Effector CD8-positive, alpha-beta T cell (primary cell): ENCODE measurements around the gene AKAP13.

ENCODE experiments used
- DNase-seq: peaks from one replicate; lab custom pipeline; 2025; lab: John Stamatoyannopoulos, UW

Gene AKAP13

DNA sequence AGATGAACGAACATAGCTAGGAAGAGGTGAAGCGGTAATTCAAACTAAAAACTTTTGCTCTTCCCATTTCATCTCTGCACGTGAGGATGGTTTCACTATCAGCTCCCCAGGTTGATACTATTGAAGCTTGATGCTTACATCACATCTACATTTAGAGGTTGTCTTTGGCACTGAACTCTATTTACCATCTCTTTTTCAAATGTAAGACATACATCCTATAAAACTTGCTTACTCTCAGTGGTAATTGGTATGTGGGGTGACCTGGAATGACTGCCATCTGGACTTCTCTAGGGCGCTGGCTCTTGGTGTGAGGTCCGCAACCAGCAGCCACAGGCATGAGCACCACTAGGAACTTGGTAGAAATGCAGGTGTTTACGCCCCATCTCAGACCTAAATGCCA is 118.1 kb downstream of the AKAP13 start:
- no peak for DNase-seq

DNA sequence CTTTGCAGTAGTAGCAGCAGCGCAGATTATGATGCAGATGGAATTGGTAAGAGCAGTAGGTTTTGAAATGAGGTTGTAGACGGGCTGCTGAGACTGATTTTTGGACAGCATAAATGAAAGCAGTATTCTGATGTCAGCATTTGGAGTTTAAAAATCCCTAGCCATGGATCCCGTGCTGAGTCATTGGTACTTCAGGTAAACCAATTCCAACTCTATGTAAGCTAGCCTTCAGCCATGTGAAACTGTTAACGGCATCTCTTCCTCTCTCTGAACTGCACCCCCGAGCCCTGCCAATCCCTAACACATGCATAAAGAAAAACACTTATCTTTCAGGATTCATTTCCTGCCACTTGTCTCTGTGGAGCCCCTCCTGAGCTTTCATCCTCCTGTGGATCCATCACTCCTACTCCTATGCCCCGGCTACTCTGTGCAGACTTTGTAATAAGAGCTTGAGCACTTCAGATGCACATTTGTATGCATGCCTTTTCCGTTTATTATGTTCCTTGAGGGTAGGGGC is 119.0 kb downstream of the AKAP13 start:
- no peak for DNase-seq

DNA sequence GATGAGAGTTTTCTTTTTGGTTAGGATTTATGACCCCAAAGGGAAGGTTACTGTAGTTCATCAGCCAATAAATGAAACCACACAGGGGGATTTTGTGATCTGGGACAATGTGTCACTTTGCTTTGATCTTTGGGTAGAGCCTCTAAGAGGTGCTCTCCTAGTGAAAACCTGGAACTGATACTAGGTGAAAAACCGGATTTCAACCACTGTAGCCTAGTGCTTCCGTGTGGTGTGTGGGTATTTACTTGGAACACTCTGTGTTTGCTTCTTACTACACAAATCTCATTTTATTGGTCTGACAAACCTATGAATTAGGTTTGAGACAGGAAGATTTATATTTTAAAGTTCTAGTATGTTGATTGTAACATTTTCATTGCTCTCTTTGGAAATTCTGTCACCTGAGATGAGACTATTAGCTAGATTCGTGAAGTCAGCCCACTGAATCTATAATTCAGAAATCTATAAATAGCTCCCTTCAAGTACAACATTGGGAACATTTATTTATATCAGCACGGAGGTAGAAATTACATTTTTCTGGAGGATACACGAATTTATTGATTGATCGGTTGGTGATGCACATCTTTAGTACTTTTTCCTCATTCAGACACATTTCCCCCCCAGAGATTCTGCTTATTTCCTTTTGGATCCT is 119.8 kb downstream of the AKAP13 start:
- DNase-seq: no peak

DNA sequence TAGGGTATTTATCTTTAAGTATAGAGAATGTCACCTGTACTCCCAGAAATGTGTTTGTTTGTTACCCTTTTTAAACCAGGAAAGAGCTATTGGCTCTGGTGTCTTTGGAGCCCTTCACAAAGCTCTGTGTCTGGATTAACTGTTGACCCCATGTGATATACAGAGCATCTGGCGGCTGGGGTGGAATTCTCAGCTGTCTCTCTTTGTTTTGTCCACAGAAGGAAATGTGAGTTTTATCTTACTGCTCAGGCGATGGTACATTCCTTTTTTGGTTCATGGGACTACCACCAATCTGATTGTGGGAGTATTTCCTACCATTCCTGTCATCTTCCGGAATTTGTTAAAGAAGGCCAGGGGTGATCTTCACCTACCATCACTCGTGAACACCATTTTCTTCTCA is 120.3 kb downstream of the AKAP13 start:
- DNase-seq: no peak

DNA sequence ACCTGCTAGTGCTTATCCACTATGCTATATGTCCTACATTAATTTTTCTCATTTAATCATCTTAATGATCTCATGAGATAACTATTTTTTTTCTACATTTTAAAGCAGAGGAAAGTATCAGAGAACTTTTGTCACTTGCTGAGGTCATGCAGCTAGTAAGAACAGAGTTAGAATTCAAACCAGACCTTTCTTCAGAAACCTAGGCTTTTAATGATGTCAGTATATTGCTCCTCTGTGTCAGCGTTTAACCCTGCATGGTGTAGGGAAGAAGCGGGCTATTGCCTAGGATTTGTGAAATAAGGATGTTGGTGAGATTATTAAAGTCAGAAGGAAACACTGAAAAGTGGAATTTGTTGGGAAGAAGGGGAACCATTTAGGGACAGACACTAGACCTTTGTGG is 121.2 kb downstream of the AKAP13 start:
- no peak for DNase-seq

DNA sequence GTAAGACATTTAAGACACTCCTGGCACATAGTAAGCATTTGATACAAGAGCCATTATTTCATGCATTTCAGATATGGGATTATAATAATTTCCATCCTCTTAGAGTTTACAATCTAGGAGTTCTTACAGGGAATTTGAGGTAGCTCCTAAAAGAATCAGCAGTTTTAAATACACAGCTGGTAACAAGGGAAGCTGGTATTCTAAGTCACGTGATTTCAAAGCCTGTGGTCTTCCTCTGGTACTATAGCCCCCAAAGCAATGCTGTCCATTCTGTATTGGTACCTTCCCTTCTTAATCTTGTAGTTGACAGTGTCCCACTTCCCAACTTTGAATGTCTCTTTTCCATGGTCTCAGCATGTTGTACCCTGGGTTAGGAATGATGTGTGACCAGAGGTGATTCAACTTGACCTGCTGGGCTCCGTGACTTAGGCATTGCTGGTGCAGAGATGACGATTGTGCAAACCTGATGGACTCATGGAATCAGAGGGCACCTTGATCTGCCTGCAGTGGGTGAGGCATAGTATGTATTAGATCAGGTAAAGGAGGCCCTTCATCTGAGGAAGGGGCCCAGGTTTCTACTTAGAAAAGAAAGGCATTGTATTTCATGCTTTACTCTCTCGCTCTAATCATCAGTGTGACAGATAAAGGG is 122.9 kb downstream of the AKAP13 start:
- no peak for DNase-seq

DNA sequence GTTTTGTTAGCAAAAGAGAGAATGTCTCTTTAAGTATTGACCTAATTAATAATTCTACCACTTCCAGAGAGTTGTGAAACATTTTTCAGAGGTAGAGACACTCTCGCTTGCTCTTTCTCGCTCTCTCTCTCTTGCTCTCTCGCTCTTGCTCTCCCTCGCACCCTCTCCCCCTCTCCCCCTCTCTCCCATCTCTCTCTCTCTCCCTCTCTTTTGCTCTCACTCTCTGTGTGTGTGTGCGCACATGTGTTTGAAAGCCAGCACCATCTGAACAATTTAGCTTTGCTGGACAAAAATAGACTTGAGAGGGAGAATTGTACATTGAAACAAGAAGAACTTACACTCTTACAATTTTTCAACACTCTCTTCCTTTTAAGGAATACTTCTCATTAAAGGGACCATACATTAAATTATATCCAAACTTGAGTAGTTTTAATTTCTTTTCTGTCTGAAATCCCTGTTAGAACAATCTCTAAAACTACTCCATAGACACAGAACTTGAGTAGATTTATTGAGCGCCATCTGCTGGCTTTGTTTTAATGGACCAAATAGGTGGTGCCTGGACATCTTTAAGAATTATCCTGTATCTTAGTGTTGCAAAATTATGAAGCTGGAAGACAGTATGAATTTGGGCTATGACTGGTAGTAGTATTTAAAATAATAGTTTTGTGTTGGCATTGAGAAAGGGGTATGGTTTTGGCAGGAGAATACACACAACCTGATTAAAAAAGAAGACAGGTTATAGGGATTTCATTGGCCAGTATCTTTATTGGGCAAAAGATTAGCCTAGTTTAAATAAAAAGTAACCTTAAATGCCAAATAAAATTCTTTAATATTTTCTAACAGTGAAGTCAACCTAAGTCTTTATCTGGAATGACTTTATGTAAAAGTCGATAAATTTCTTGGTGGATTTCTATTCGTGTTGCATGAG is 124.6 kb downstream of the AKAP13 start:
- no peak for DNase-seq

DNA sequence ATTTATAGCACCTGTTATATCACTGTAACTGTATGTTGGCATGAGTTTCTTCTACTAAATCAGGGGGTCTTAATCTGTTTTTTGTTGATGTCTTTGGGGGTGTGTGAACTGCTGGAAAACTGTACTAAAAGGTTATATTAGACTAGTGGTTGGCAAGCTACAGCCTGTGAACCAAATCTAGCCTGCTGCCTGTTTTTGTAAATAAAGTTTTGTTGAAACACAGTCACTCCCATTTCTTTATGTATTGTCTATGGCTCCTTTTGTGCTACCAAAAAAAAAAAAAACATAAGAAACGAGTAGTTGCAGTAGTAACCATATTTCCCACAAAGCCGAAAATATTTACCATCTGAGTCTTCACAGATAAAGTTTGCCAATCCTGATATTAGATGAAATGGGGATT is 126.7 kb downstream of the AKAP13 start:
- DNase-seq: no peak

DNA sequence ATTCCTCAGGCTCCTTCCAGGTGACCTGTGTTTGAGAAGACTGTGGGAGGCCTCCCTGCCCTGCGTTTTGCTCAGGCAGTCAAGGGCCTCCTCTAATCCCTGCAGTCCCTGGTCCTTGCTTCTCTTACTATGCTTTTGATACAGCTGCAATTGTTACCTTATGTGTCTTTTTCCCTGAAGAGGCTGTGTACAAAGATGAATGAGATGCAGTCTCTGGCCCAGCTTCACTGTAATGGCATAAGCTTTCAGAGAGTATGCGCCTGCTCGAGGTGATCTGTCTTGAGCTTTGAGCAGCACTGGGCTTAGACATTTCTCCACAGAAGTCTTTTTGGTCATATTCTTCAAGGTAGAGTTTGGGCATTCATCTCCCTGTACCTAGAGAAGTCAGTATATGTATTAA is 129.6 kb downstream of the AKAP13 start:
- DNase-seq: no peak

DNA sequence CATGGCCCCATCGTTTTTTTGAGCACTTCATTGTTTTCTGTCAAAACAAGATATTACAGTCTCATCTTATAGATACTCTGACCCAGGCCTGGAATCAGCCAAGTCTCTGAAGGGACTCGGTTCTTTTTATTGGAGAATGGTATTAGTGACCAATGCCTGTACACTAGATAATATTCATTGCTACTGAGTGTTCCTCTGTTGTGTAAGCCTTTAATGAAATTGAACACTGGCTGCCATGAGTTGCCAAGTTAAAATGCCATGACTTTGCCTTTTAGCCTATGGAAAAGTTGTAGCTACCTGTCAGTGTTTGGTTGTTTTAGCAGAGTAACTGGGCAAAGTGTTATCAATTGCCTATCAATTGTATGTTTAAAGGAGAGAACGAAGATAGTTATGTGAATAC is 134.0 kb downstream of the AKAP13 start:
- no peak for DNase-seq

DNA sequence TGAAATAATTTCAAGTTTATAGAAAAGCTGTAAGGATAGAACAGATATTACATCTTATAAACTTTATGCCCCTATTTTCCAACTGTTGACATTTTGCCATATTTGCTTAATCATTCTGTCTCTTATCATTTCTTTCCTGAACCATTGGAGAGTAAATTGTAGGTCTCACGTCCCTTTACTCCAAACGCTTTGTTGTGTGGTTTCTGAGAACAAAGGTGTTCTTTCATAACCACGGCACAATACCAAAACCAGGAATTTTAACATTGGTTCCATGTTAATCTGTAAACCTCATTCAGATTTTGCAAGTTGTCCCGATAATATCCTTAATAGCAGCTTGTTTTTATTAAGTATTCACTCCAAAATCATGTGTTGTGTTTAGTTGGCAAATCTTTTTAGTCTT is 134.8 kb downstream of the AKAP13 start:
- no peak for DNase-seq

DNA sequence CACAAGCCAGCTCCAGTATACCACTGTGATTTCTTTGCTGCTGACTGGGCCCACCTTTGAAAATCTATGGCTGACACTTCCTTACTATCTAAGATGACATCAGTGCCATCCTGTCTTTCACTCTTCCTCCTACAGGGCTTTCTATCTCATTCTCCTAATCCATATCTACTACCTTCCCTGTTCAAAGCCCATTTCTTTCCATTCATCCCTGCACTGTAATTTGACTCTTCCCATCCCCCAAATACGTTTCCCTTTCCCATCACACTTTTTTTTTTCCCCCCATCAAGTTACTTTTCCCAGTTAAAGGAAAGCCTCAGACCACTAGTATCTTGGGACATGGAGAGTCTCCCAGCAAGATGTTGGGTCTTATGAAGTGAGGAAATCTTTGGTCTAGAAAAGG is 136.7 kb downstream of the AKAP13 start:
- DNase-seq: no peak

DNA sequence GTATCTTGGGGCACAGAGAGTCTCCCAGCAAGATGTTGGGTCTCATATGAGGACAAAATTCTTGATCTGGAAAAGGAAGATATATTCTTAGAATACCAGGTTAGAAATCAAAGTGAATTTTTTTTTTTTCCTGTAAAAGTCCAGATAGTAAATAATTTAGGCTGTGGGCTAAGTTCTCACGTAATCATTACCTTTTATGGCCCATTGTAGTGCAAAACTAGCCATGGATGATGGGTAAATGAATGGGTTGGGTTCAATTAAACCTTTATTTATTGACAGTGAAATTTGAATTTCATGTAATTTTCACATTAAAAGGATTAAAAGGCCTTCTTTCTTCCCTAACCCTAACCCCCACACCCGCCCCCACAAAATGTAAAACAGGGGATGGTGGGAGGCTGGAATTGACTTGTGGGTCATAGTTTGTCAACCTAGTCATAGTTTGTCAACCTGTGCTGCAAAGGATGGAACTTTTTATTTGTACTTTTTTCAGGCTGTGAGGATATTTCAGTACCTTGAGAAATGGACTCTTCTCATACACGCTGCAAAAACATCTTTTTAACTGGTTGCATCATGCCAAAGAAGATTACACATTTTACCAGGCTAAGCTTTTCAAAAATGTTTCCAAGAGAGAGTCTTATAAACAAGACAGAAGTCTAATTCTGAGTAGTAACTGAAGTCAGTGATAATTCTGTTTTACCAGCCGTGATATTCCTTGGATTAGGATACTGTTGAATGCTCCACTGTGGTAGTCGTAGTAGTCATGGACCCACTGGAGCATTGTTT is 138.8 kb downstream of the AKAP13 start:
- DNase-seq: no peak

DNA sequence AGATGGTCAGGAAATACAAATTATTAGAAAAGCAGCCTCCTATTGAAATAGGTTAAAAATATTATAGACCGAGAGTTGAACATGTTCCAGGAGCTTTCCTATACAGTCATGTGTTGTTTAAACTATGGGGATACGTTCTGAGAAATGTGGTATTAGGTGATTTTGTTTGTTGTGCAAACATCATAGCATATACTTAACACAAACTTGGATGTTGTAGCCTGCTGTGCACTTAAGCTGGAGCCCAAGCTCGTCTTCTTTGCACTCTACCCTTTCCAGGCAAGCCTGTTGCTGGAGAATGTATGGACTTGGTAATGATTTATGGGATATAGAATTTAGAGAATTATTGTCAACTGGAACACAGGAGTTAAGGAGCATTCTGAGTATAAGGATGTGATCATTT is 140.2 kb downstream of the AKAP13 start:
- DNase-seq: no peak

DNA sequence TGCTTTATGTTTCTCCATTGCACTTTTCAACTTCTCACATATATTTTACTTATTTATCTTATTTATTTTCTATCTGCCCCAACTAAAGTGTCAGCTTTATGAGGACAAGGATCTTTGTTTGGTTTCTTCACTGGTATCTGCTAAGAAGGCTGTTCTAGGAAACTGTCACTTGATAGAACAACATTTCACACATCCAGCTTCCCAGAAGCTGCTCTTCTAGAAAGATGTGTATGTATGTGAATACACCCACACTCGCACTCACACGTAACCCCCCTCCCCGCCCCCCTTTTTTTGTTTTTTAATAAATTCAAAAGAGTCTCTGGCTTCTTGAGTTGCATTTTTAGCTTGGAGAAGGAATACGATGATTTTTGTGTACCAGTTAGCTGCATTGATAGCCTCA is 143.1 kb downstream of the AKAP13 start:
- no peak for DNase-seq

DNA sequence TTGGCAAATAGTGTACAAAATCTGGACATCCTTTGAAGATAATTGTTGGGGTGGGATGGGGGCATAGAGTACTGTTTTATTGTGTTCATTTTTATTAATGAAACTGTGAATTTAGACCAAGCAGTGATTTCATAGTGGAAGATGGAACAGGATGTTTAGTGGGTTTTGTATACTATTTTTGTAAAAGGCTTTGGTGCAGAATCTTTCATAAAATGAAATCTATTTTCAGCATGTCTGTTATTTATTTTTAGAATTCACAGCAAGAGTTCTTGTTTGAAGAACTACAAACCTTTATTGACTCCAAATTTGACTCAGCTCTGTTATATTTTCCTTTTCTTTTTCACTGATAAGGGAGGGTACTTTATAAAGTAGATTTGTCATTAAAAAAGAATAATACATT is 145.4 kb downstream of the AKAP13 start:
- DNase-seq: no peak

DNA sequence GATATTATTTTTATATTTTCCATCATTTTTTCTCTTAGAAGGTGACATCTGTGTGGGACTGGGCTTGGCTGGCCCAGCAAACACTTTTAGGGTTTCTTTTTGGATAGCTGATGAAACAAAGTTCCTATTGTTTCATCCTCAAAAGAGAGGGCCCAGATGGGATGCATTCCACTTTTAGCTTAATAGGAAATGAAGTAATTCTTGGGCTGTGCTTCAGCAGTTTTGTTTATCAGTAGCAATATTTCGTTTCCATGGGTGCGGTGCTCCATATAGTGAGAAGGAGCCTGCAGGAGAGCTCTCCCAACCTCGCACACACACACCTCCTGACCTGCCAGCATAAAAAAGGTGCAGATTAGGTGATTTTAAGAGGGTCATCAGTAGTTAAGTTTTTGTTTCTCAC is 147.5 kb downstream of the AKAP13 start:
- DNase-seq: no peak

DNA sequence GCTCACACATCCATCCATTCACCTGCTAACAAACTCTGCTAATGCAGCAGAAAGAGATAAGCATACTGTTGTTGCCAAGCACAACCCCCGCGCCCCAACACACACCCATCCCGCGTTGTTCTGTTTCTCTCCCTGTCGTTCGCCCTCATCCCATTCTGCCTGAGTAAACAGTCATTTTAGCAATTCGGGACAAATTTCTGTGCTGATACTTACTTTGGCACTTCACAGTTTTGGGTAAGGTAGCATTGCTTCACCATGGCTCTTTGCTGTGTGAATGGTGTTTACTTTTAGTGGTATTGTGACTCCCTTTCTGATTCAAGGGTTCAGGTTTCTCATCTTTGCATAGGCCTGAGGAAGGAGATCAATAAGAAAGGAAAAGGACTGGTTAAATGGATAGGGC is 149.7 kb downstream of the AKAP13 start:
- DNase-seq: no peak

DNA sequence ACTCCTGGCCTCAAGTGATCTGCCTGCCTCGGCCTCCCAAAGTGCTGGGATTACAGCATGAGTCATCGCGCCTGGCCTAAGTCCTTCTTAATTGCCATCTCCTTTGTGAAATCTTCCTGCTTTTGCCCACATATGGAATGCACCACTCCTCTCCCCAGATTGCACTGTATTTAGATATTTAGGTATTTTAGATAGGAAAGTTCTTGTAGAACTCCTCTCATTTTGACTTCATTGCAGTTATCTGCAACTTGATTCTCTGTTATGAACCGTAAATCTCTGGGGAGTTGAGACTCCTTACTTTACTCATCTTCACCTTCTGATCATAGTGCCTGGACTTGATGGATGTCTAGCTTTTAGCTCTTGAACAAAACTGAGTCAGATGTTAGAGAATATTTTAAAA is 150.7 kb downstream of the AKAP13 start:
- no peak for DNase-seq

DNA sequence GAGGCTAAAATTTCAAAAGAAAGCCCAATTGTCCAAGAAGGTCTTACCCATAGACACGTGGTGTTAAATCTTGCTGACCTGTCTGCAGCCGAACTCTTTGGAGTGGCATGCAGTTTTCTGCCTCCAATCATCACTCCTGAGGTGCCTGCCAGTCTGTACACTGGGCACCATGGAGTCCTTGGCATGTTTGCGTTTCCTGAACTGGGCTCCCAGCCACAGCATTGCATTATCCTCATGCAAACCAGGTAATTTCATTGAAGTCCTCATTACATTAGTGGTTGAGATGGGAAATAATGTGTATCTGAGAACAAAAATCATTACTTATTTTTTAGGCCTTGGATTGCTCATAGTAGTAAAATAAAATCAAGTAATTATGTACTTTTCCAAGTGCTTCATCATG is 152.3 kb downstream of the AKAP13 start:
- DNase-seq: no peak

DNA sequence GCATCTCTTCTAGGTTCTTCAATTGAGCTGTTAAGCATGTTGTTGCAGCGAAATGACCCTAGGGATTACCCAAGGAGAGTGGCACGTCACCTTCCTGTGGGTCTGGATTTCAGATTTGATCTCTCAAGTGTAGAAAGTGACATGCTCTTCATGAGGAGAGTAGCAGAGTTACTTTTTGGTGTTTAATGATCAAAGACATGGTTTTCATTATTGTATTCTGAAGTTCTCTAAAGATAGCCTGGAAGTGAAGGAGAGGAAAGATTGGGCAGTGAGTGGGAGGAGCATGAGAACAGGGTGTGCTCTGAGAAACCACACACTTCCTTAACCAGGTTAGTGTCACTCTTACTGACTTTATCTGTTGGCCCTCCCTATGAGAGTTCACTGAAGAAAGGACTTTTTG is 153.6 kb downstream of the AKAP13 start:
- no peak for DNase-seq
